ENCODE results near the gene TTK. TPM values are rescaled to one million over a fixed set of nuclear protein-coding genes. Genes with fewer than 3 reads are reported as not detected.

TTK gene
- total and polyA plus RNA-seq, 2 donors from 2014 or later, result 0.13 to 0.79 TPM

- DNase-seq (no peak), FAIRE-seq (no peak)
- Histone ChIP-seq H3K4me1 (ENCODE audit: control insufficient read depth in 2 of 3, insufficient read depth in 2 of 3, low read depth in 1 of 3, low read length in 3 of 3) (no peaks in the 10 kb centered on the region), H3K27ac (ENCODE audit: low read depth in 2 of 2, low read length in 2 of 2) (no peak overlapping the region), H3K9ac (ENCODE audit: low read length in 3 of 3) (no peak overlapping the region), H3K36me3 (ENCODE audit: control insufficient read depth in 2 of 3, insufficient read depth in 3 of 3, low read length in 3 of 3) (no peaks in the 10 kb centered on the region), H3K4me3 (ENCODE audit: low read length in 3 of 3) (no peak overlapping the region), H3K9me3 (ENCODE audit: control insufficient read depth in 2 of 3, insufficient read depth in 1 of 3, low read length in 3 of 3) (no peaks in the 10 kb centered on the region), H3K27me3 (ENCODE audit: control insufficient read depth, insufficient read depth, low read length) (no peaks in the 10 kb centered on the region)
- TF ChIP-seq CTCF (IDR thresholded peaks at IDR 0.05; ENCODE audit: borderline replicate concordance, extremely low read depth, insufficient read depth), result no peak
- intact Hi-C loops (cut with DNase I), result no loop called here
Observed at GRCh38 chr6:79993012-79993910, 11.2 kb upstream of the TTK start.

GRCh38 chr6:79993911-79994309 is 10.5 kb upstream of the TTK start:
- H3K27me3 ChIP-seq (ENCODE audit: control insufficient read depth, insufficient read depth, low read length), result no peaks in the 10 kb centered on the region
- no peak for TF ChIP-seq CTCF (IDR thresholded peaks at IDR 0.05; ENCODE audit: borderline replicate concordance, extremely low read depth, insufficient read depth)
- no peak for FAIRE-seq
- peak in 1 of 5 donors; percentile 42 for DNase-seq
- no peak overlapping the region for H3K27ac ChIP-seq (ENCODE audit: low read depth in 2 of 2, low read length in 2 of 2)
- H3K9me3 ChIP-seq (ENCODE audit: control insufficient read depth in 2 of 3, insufficient read depth in 1 of 3, low read length in 3 of 3), result no peaks in the 10 kb centered on the region
- no peaks in the 10 kb centered on the region for H3K36me3 ChIP-seq (ENCODE audit: control insufficient read depth in 2 of 3, insufficient read depth in 3 of 3, low read length in 3 of 3)
- H3K4me3 ChIP-seq (ENCODE audit: low read length in 3 of 3), result no peak overlapping the region
- H3K4me1 ChIP-seq (ENCODE audit: control insufficient read depth in 2 of 3, insufficient read depth in 2 of 3, low read depth in 1 of 3, low read length in 3 of 3), result no peaks in the 10 kb centered on the region
- intact Hi-C loops (cut with DNase I), result no loop called here
- H3K9ac ChIP-seq (ENCODE audit: low read length in 3 of 3), result no peak overlapping the region

- FAIRE-seq (no peak), DNase-seq (no peak)
- Histone ChIP-seq H3K27me3 (ENCODE audit: control insufficient read depth, insufficient read depth, low read length) (no peaks in the 10 kb centered on the region), H3K4me1 (ENCODE audit: control insufficient read depth in 2 of 3, insufficient read depth in 2 of 3, low read depth in 1 of 3, low read length in 3 of 3) (no peaks in the 10 kb centered on the region), H3K9me3 (ENCODE audit: control insufficient read depth in 2 of 3, insufficient read depth in 1 of 3, low read length in 3 of 3) (no peaks in the 10 kb centered on the region), H3K4me3 (ENCODE audit: low read length in 3 of 3) (no peak overlapping the region), H3K27ac (ENCODE audit: low read depth in 2 of 2, low read length in 2 of 2) (no peak overlapping the region), H3K9ac (ENCODE audit: low read length in 3 of 3) (no peak overlapping the region), H3K36me3 (ENCODE audit: control insufficient read depth in 2 of 3, insufficient read depth in 3 of 3, low read length in 3 of 3) (no peaks in the 10 kb centered on the region)
- TF ChIP-seq CTCF (IDR thresholded peaks at IDR 0.05; ENCODE audit: borderline replicate concordance, extremely low read depth, insufficient read depth), result no peak
- intact Hi-C loops (cut with DNase I), result no loop called here
Observed at GRCh38 chr6:79997728-79998127, 6.7 kb upstream of the TTK start.
